Measurements from ENCODE around the gene AGMO.
"Not testable (repeated sequence)": the region's sequence is repeated elsewhere in the genome, so short reads cannot be mapped to it uniquely, and the experiment has no call there.

Gene AGMO

GRCh38 chr7:15558756-15559155 is 3.1 kb downstream of the AGMO start:
- DNase-seq, result no peak

- no peak for DNase-seq
These were observed 4.1 kb downstream of the AGMO start for GRCh38 chr7:15557686-15558085.

- DNase-seq, result no peak
These were observed 4.6 kb downstream of the AGMO start for GRCh38 chr7:15557186-15557585.

GRCh38 chr7:15556339-15557105 is 5.3 kb downstream of the AGMO start:
- no peak for DNase-seq

- DNase-seq, result no peak
These were observed 6.4 kb downstream of the AGMO start for GRCh38 chr7:15555381-15555859.

- no peak for DNase-seq
These were observed 7.1 kb downstream of the AGMO start for GRCh38 chr7:15554744-15555143.

- no peak for DNase-seq
These were observed 7.7 kb downstream of the AGMO start for GRCh38 chr7:15554081-15554480.

GRCh38 chr7:15547320-15547719 is 14.5 kb downstream of the AGMO start:
- DNase-seq, result not testable (repeated sequence)

GRCh38 chr7:15546272-15546792 is 15.5 kb downstream of the AGMO start:
- no peak for DNase-seq

- no peak for DNase-seq
These were observed 17.8 kb downstream of the AGMO start for GRCh38 chr7:15544050-15544449.

GRCh38 chr7:15543256-15543655 is 18.6 kb downstream of the AGMO start:
- no peak for DNase-seq

GRCh38 chr7:15527648-15528047 is 34.2 kb downstream of the AGMO start:
- DNase-seq, result no peak

- no peak for DNase-seq
These were observed 36.1 kb downstream of the AGMO start for GRCh38 chr7:15525652-15526263.

GRCh38 chr7:15524077-15524476 is 37.7 kb downstream of the AGMO start:
- no peak for DNase-seq

GRCh38 chr7:15517865-15518264 is 44.0 kb downstream of the AGMO start:
- not testable (repeated sequence) for DNase-seq

- no peak for DNase-seq
These were observed 46.6 kb downstream of the AGMO start for GRCh38 chr7:15515252-15515651.

GRCh38 chr7:15508258-15508657 is 53.6 kb downstream of the AGMO start:
- no peak for DNase-seq

GRCh38 chr7:15507708-15508107 is 54.1 kb downstream of the AGMO start:
- DNase-seq, result no peak

- no peak for DNase-seq
These were observed 54.6 kb downstream of the AGMO start for GRCh38 chr7:15507171-15507570.

- DNase-seq, result no peak
These were observed 56.1 kb downstream of the AGMO start for GRCh38 chr7:15505761-15506160.

- no peak for DNase-seq
These were observed 57.5 kb downstream of the AGMO start for GRCh38 chr7:15504351-15504750.

GRCh38 chr7:15503603-15504290 is 58.1 kb downstream of the AGMO start:
- no peak for DNase-seq

- DNase-seq, result no peak
These were observed 63.4 kb downstream of the AGMO start for GRCh38 chr7:15498465-15498864.

GRCh38 chr7:15495170-15495569 is 66.6 kb downstream of the AGMO start:
- DNase-seq, result no peak
